ENCODE data around the gene OLFML1.

The OLFML1 gene

GRCh38 chr11:7484131-7484530, 1.2 kb upstream of the OLFML1 start:
- no peak for DNase-seq

- DNase-seq = no peak
These were observed 661 bp upstream of the OLFML1 start for GRCh38 chr11:7484645-7485044.

DNA sequence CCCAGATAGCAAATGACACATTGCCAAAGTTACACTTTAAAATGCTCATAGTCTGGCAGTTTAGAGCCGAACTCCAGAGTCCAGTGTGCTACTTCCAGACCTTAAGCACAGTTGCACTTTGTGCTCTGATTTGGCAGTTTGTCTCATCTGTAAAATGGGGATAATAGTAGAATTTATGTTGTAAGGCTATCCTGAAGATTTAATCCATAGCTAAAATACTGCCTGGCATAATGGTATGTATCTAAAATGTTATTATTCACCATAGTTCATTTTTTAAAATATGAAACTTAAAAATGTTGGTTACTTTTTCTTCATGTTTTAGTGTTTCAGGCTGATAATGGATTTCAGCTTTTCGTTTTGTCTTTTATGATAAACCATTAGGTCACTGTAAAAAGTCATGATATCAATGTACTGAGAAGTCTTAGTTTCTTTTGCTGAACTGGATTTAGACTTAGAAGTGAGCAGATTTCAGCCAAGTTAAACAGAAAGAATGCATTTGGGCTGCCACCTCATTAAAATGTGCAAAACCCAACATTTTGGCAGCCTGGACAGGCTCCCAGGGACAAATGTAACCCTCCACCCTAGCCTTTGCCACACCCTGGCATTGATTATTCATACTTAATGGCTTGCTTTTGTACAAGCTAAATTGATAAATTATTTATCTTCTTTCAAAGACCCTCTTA, 933 bp downstream of the OLFML1 start:
- DNase-seq = no peak

DNA sequence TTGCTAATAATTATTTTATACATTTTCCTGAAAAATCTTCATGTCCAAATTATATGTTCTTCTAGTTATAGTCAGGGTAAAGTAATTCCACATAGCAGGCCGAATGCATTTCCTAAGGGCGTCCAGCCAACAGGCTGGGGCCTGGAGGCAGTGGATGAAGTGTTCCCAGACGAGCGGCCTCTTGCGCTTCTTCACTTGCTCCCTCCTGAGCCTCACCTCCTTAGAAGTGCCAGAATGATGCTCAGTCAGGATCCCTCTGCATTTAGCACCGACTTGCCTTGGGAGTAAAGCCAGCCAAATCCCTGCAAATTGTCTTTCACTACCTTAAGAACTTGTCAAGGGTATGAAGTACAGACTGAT, 1.5 kb downstream of the OLFML1 start:
- DNase-seq = no peak

GRCh38 chr11:7487360-7487759, 2.1 kb downstream of the OLFML1 start:
- DNase-seq = no peak

DNA sequence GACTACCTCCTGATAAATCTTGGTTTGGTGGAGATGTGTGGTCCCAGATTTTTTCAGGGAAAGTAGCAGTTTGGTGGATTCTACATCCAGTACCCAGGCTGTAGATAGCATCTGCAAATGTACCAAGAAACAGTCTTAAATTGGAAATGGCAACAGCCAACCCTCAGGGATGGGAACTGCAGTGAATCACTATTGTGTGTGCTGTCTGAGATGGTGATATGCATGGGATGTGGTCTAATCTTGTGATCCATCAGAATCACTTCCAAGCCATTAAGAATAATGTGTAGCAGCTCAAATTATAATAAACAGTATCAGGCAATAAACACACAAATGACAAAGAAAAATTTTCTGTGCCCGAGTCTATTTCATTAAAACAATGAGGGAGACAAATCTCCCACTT, 3.4 kb downstream of the OLFML1 start:
- DNase-seq = no peak

DNA sequence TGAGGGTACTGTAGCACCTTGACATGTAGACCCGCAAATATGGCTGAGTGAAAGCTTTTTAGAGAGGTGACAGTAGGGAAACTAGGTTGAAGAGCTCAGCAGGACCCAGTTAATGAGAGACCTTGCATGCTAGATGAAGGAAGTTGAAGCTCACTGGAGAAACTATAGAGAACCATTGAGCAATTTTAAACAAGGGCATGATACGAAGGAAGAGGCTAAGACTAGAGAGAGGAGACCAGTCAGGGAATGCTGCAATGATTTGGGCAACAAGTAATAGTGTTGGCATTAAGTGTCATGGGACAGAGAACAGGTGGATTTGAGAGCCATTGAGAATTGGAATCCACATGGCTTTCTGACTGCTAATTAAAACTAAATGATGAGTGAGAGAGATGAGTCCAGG, 4.1 kb downstream of the OLFML1 start:
- no peak for DNase-seq

- DNase-seq = no peak
These were observed 4.7 kb downstream of the OLFML1 start for GRCh38 chr11:7490054-7490453.

DNA sequence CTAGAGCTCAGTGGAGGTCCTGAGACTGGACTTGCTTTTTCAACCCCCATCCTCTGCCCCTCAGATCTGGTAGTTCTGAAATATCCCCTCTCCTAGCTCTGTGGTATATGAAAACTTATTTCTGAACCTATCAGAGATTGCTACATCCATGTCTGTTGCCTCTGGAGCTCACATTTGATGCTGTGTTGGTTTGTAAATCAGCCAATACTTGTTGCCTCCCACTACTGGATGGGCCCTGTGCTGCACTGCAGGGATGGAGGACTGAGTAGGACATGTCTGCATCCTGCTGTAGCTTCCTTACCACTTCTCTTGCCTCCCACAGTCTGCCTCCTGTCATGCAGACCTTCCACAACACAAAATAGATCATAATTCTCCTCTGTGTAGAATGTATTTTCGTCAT, 5.2 kb downstream of the OLFML1 start:
- DNase-seq = no peak

- no peak for DNase-seq
These were observed 6.9 kb downstream of the OLFML1 start for GRCh38 chr11:7492253-7492652.

GRCh38 chr11:7493670-7494069, 8.4 kb downstream of the OLFML1 start:
- DNase-seq = no peak

GRCh38 chr11:7494086-7494745, 8.9 kb downstream of the OLFML1 start:
- no peak for DNase-seq

DNA sequence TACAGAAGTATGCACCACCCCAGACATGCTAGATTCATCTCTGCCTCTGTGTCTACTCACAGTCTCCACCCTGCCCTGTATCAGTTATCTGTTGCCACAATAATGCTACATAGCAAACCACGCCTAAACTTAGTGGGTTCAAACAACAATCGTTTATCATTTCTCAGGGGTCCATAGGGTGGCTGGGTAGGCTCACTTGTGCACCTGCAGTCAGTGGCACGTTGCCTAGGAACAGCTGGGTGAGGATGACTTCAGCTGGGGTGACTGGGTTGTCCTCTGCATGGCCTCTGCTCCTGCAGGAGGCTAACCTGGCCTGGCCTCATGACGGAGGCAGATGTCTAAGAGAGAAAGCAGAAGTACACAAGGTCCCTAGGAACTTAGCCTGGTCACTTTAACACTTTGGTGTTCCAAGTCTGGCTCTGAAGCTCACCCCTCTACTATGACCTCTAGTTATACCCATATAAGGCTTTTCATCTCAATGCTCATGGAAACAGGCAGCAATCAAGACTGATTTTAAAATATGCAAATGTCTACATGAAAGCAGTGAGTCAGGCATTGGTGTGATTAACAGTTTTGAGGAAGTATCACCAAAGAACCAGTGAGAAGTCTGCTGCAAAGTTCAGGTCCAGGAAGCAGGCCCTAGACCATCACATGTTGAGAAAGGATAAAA, 10.7 kb downstream of the OLFML1 start:
- DNase-seq = no peak

DNA sequence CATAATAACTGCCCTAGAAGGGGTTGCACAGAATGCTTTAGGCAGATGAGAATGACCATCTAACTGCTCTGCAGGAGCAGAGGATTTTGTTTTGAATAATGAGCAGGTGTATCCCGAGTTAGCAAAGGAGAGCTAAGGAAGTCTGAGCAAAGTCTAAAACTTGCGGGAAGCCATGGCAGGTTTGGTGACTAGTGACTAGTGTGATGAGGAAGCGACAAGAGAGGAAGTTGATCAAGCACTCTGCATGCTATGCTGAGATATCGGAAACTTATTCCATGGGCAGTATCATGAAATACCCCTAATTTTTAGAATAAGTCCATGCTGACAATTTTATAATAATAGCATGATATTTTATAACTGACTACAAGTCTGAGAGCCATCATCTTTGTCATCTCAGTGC, 12.9 kb downstream of the OLFML1 start:
- DNase-seq = no peak

DNA sequence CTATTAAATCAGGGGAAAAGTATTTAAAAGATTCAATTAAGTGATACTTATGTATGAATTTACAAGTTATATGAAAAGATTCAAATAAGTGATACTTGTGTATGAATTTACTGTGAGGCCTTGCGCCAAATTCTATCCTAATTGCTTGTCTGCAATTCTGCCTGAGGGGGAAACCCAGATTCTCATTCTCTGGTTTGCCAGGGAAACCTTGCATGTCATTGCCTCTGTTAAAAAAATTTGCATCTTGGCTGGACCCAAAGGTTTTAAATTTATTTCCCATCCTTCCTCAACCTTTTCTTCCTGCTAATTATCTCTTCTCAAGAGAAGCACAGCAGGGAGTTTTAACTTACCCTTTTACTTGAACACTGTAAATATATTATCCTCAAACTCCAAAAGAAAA, 13.8 kb downstream of the OLFML1 start:
- DNase-seq = no peak

DNA sequence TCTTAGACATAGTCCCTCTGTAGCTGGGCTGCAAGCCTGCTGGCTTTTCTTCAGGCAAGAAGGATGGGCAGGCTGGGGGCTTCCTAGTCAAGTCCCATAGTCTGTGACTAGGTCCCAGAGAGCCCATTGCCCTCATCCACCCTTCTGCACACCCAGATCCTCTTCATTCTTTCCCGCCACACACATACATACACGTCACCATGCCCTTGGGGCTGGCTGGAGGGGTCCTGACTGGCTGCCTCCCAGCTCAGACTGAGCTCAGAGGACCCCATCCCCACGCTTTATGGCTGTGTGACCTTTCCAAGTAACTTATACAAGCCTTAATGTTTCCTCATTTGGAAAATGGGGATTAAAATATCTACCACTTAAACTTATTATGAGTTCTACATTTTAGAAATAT, 14.9 kb downstream of the OLFML1 start:
- no peak for DNase-seq

DNA sequence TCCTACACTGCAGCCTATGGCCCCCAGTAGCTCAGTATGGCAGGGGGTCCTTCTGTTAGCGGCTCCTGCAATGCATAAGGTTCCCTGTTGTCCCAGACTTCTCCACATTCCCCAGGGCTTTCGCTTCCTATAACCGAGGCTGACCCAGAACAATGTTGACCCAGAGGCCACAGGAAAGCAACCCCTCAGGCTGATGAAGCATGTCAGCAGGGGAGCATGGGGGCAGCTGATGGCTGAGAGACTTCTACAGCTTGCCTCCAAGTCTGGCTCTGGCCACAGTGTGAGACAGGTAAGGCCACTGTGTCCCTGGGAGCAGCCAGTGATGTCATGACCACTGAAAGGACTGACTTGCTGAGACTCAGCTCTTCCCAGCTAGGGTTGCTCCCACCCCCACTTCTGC, 15.9 kb downstream of the OLFML1 start:
- no peak for DNase-seq

DNA sequence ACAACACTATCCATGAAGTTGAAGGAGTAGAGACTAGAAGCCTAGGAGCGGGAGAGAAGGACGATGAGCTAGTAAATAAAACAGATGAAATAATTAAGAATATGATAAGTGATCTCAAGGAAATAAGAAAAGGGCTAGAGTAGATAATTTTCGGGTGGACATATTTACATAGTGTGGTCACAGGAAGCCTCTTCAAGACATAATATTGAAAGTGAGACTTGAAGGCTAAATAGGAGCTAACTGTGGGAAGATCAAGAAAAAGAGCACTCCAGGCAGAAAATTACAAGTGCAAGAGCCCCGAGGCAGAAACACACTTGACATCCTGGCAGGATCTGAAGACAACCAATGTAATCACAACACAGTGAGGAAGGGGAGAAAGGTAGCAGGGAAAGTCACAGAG, 16.6 kb downstream of the OLFML1 start:
- no peak for DNase-seq

- no peak for DNase-seq
These were observed 20.9 kb downstream of the OLFML1 start for GRCh38 chr11:7506243-7506642.

GRCh38 chr11:7508087-7508486, 22.8 kb downstream of the OLFML1 start:
- DNase-seq = no peak

GRCh38 chr11:7509966-7510365, 24.7 kb downstream of the OLFML1 start:
- DNase-seq = no peak

GRCh38 chr11:7511401-7511800, 26.1 kb downstream of the OLFML1 start:
- no peak for DNase-seq

- DNase-seq = no peak
These were observed 27.4 kb downstream of the OLFML1 start for GRCh38 chr11:7512525-7513233.

Data from central memory CD4-positive, alpha-beta T cell (primary cell).